ENCODE measurements around the gene LSAMP.

DNA sequence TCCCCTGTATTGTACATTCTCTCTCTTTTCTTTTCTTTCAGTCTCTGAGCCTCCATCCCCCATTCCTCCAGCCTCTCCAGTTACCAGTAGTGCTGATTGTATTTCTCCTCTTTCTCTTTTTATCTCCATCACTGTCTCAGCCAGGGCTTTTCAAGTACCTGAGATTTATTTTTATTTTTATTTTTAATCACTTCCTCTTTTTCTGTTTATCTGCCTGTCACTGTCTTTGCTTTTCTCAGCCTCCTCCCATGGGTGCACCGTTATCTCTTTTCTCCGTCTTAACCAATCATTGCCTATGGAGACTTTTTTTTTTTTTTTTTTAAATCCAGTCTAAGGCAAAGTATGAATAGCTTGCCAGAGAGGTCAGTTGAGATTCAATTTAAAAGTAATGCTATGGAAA is 462.7 kb downstream of the LSAMP start:
- TF ChIP-seq, protein P1, sequence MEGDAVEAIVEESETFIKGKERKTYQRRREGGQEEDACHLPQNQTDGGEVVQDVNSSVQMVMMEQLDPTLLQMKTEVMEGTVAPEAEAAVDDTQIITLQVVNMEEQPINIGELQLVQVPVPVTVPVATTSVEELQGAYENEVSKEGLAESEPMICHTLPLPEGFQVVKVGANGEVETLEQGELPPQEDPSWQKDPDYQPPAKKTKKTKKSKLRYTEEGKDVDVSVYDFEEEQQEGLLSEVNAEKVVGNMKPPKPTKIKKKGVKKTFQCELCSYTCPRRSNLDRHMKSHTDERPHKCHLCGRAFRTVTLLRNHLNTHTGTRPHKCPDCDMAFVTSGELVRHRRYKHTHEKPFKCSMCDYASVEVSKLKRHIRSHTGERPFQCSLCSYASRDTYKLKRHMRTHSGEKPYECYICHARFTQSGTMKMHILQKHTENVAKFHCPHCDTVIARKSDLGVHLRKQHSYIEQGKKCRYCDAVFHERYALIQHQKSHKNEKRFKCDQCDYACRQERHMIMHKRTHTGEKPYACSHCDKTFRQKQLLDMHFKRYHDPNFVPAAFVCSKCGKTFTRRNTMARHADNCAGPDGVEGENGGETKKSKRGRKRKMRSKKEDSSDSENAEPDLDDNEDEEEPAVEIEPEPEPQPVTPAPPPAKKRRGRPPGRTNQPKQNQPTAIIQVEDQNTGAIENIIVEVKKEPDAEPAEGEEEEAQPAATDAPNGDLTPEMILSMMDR (IDR thresholded peaks at IDR 0.05), result no peak
- TF ChIP-seq POLR2AphosphoS5 (IDR thresholded peaks at IDR 0.05) (no peak), POLR2A (IDR thresholded peaks at IDR 0.05) (no peak)
